Thoracic aorta (tissue), 2 donors: ENCODE data around the gene KAZN. TPM values are rescaled to one million over a fixed set of nuclear protein-coding genes. Genes with fewer than 3 reads are reported as not detected.

Experiments
- ATAC-seq: fragments of 150-250 bp; one replicate; pipeline ENCODE4 v1.8.0; 2017; ENCODE audit warnings: low read depth; ENCODE audit not compliant: insufficient number of reproducible peaks, low FRiP score
- DNase-seq: peaks from one replicate; pipeline ENCODE4 v3.0.0-alpha.2; 2020; ENCODE audit warnings: low spot score
- H3K27ac ChIP-seq, 2 donors: fragments of 200-600 bp; sonication (generic); 1 replicate in 1 of 2; 2 replicates in 1 of 2; pipeline ENCODE4 v1.5.1; 2016; ENCODE audit warnings: mild to moderate bottlenecking in 2 of 2, moderate library complexity in 2 of 2
- H3K27me3 ChIP-seq: fragments of 200-600 bp; sonication (generic); replicated peaks from 2 replicates; pipeline ENCODE4 v1.6.0; 2016; ENCODE audit warnings: mild to moderate bottlenecking; ENCODE audit not compliant: insufficient read depth
- H3K36me3 ChIP-seq: fragments of 200-600 bp; sonication (generic); one replicate; pipeline ENCODE4 v1.5.1; 2016
- H3K4me1 ChIP-seq, 2 donors: fragments of 200-600 bp; sonication (generic); 1 replicate in 1 of 2; 2 replicates in 1 of 2; pipeline versions ENCODE4 v1.5.1 to v1.6.0; 2016; ENCODE audit warnings: low read depth in 2 of 2, mild to moderate bottlenecking in 1 of 2; ENCODE audit not compliant: control insufficient read depth in 1 of 2
- H3K4me3 ChIP-seq: fragments of 200-600 bp; sonication (generic); 2 replicates; pipeline ENCODE4 v1.5.1; 2016; ENCODE audit warnings: mild to moderate bottlenecking
- H3K9me3 ChIP-seq: fragments of 200-600 bp; sonication (generic); 2 replicates; pipeline ENCODE4 v1.5.1; 2016
- CTCF ChIP-seq: fragments of 200-600 bp; sonication (generic); IDR thresholded peaks from one replicate; pipeline ENCODE4 v1.5.1; 2019; ENCODE audit warnings: antibody characterized with exemption
- total RNA-seq, 2 donors: library from RNA; depleted of rRNA; stranded (reverse); fragments of >200 nt; gene quantifications; one replicate each; pipeline versions ENCODE4 v1.1.0 to v1.2.3, GENCODE V29; 2016

The KAZN gene
- total RNA-seq, 2 donors from 2014 or later, result 17.4 to 30.3 TPM

- no peak for TF ChIP-seq CTCF
- no peaks in the 10 kb centered on the region for H3K36me3 ChIP-seq
- H3K27ac ChIP-seq, result no peak overlapping the region
- H3K27me3 ChIP-seq, result no peaks in the 10 kb centered on the region
- H3K4me3 ChIP-seq, result no peak overlapping the region
- ATAC-seq (no peak), DNase-seq (no peak)
- H3K9me3 ChIP-seq, result no peaks in the 10 kb centered on the region
- H3K4me1 ChIP-seq, result no peaks in the 10 kb centered on the region
These were observed 106.4 kb downstream of the KAZN start for GRCh38 chr1:14704846-14705245.

GRCh38 chr1:14705824-14706223 is 107.3 kb downstream of the KAZN start:
- Histone ChIP-seq H3K4me1 (no peaks in the 10 kb centered on the region), H3K27me3 (no peaks in the 10 kb centered on the region), H3K4me3 (no peak overlapping the region), H3K36me3 (no peaks in the 10 kb centered on the region), H3K27ac (no peak overlapping the region), H3K9me3 (no peaks in the 10 kb centered on the region)
- DNase-seq (no peak), ATAC-seq (no peak)
- no peak for TF ChIP-seq CTCF

- Histone ChIP-seq H3K27ac (no peak overlapping the region), H3K27me3 (no peaks in the 10 kb centered on the region), H3K9me3 (no peaks in the 10 kb centered on the region), H3K4me3 (no peak overlapping the region), H3K36me3 (no peaks in the 10 kb centered on the region), H3K4me1 (no peaks in the 10 kb centered on the region)
- TF ChIP-seq CTCF, result no peak
- ATAC-seq (no peak), DNase-seq (no peak)
These were observed 108.1 kb downstream of the KAZN start for GRCh38 chr1:14706631-14707030.

- no peak overlapping the region for H3K27ac ChIP-seq
- DNase-seq, result no peak
- no peak for TF ChIP-seq CTCF
- ATAC-seq, result no peak
- no peak overlapping the region for H3K4me3 ChIP-seq
- H3K4me1 ChIP-seq, result no peaks in the 10 kb centered on the region
- no peaks in the 10 kb centered on the region for H3K36me3 ChIP-seq
- H3K9me3 ChIP-seq, result no peaks in the 10 kb centered on the region
- no peaks in the 10 kb centered on the region for H3K27me3 ChIP-seq
These were observed 109.3 kb downstream of the KAZN start for GRCh38 chr1:14707531-14708445.

- H3K36me3 ChIP-seq, result no peaks in the 10 kb centered on the region
- H3K4me1 ChIP-seq, result no peaks in the 10 kb centered on the region
- no peaks in the 10 kb centered on the region for H3K27me3 ChIP-seq
- DNase-seq (no peak), ATAC-seq (no peak)
- no peak overlapping the region for H3K27ac ChIP-seq
- no peak for TF ChIP-seq CTCF
- H3K4me3 ChIP-seq, result no peak overlapping the region
- no peaks in the 10 kb centered on the region for H3K9me3 ChIP-seq
These were observed 111.8 kb downstream of the KAZN start for GRCh38 chr1:14710331-14710730.
